Measurements from ENCODE around the gene BCAS2.

The BCAS2 gene

GRCh38 chr1:114588196-114588689 is 6.8 kb upstream of the BCAS2 start:
- no peak for TF ChIP-seq CTCF (IDR thresholded peaks at IDR 0.05; ENCODE audit: low read depth, low read length, poor library complexity, severe bottlenecking)
- Histone ChIP-seq H3K27ac (ENCODE audit: low read depth, low read length) (no peak overlapping the region), H3F3A (ENCODE audit: control insufficient read depth, insufficient read depth) (no peaks in the 10 kb centered on the region), H3K4me3 (ENCODE audit: low read length) (no peak overlapping the region), H4K20me1 (ENCODE audit: control insufficient read depth, insufficient read depth, low read depth, low read length) (no peaks in the 10 kb centered on the region), H3K9me2 (replicated peaks; ENCODE audit: control insufficient read depth, low read length) (no peaks in the 10 kb centered on the region), H3K36me3 (ENCODE audit: control insufficient read depth, low read length) (no peaks in the 10 kb centered on the region), H3K9me3 (ENCODE audit: control insufficient read depth, insufficient read depth, low read length) (no peaks in the 10 kb centered on the region), H3K4me1 (ENCODE audit: control insufficient read depth, low read length) (no peaks in the 10 kb centered on the region), H3K27me3 (ENCODE audit: control insufficient read depth, low read length) (peaks cover 7% of the 10 kb centered on the region; the same call in 1 of the 2 replicates), H3K4me2 (ENCODE audit: low read length) (no peak overlapping the region), H3K79me2 (ENCODE audit: control insufficient read depth, low read length) (no peaks in the 10 kb centered on the region)

- Histone ChIP-seq H3K9me2 (replicated peaks; ENCODE audit: control insufficient read depth, low read length) (no peaks in the 10 kb centered on the region), H3K27me3 (ENCODE audit: control insufficient read depth, low read length) (peaks cover 2% of the 10 kb centered on the region; the same call in 1 of the 2 replicates), H3K9me3 (ENCODE audit: control insufficient read depth, insufficient read depth, low read length) (no peaks in the 10 kb centered on the region), H3K4me1 (ENCODE audit: control insufficient read depth, low read length) (peaks cover 2% of the 10 kb centered on the region), H3K4me3 (ENCODE audit: low read length) (no peak overlapping the region), H4K20me1 (ENCODE audit: control insufficient read depth, insufficient read depth, low read depth, low read length) (no peaks in the 10 kb centered on the region), H3K27ac (ENCODE audit: low read depth, low read length) (no peak overlapping the region), H3K36me3 (ENCODE audit: control insufficient read depth, low read length) (no peaks in the 10 kb centered on the region), H3K4me2 (ENCODE audit: low read length) (no peak overlapping the region), H3K79me2 (ENCODE audit: control insufficient read depth, low read length) (no peaks in the 10 kb centered on the region), H3F3A (ENCODE audit: control insufficient read depth, insufficient read depth) (no peaks in the 10 kb centered on the region)
- TF ChIP-seq CTCF (IDR thresholded peaks at IDR 0.05; ENCODE audit: low read depth, low read length, poor library complexity, severe bottlenecking): no peak
- no peak for TF ChIP-seq EZH2phosphoT487 (IDR thresholded peaks at IDR 0.05; ENCODE audit: borderline replicate concordance, low read length)
Observed at GRCh38 chr1:114587203-114587991, 6.0 kb upstream of the BCAS2 start.

GRCh38 chr1:114586513-114587047 is 5.2 kb upstream of the BCAS2 start:
- no peaks in the 10 kb centered on the region for H3K79me2 ChIP-seq (ENCODE audit: control insufficient read depth, low read length)
- H3K9me3 ChIP-seq (ENCODE audit: control insufficient read depth, insufficient read depth, low read length): no peaks in the 10 kb centered on the region
- TF ChIP-seq CTCF (IDR thresholded peaks at IDR 0.05; ENCODE audit: low read depth, low read length, poor library complexity, severe bottlenecking) (no peak), EZH2phosphoT487 (IDR thresholded peaks at IDR 0.05; ENCODE audit: borderline replicate concordance, low read length) (no peak)

More at GRCh38 chr1:114586513-114587047, 5.2 kb upstream of the BCAS2 start:
- Histone ChIP-seq H3K4me1 (ENCODE audit: control insufficient read depth, low read length) (peaks cover 9% of the 10 kb centered on the region), H3F3A (ENCODE audit: control insufficient read depth, insufficient read depth) (no peaks in the 10 kb centered on the region), H4K20me1 (ENCODE audit: control insufficient read depth, insufficient read depth, low read depth, low read length) (no peaks in the 10 kb centered on the region), H3K4me2 (ENCODE audit: low read length) (no peak overlapping the region), H3K27ac (ENCODE audit: low read depth, low read length) (no peak overlapping the region), H3K36me3 (ENCODE audit: control insufficient read depth, low read length) (no peaks in the 10 kb centered on the region), H3K9me2 (replicated peaks; ENCODE audit: control insufficient read depth, low read length) (no peaks in the 10 kb centered on the region), H3K4me3 (ENCODE audit: low read length) (no peak overlapping the region), H3K27me3 (ENCODE audit: control insufficient read depth, low read length) (peaks cover 2% of the 10 kb centered on the region; the same call in 1 of the 2 replicates)

All from DOHH2 (cell line).